ENCODE data around the gene SYPL1. TPM values are rescaled to one million over a fixed set of nuclear protein-coding genes. Genes with fewer than 3 reads are reported as not detected.

SYPL1 gene
- total and polyA plus RNA-seq, 9 of the 15 experiments (the other 6 are each of a cell fraction or from before 2014, with no cell fraction given): 23.8 to 214 (median 70.2) TPM

DNA sequence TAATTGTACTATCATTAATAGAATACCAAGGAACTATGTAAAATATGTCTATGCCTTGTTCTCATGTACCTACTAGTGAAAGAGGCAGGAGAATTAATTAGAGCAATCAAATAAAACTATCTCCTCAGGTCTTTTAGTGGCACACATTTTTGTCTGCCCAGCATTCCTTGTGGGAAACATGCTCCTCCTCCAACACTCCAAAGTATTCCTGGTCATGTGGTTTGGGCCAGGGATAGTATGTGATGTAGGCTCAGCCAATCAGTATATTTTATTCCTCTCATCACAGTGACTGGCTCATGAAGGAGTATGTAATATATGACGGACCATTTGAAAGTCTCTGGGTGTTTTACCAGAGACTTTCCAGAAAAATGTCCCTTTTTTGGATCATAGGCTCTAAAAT is 16.7 kb upstream of the SYPL1 start:
- intact Hi-C loops (cut with micrococcal nuclease): no loop called here
- TF ChIP-seq, protein P1, sequence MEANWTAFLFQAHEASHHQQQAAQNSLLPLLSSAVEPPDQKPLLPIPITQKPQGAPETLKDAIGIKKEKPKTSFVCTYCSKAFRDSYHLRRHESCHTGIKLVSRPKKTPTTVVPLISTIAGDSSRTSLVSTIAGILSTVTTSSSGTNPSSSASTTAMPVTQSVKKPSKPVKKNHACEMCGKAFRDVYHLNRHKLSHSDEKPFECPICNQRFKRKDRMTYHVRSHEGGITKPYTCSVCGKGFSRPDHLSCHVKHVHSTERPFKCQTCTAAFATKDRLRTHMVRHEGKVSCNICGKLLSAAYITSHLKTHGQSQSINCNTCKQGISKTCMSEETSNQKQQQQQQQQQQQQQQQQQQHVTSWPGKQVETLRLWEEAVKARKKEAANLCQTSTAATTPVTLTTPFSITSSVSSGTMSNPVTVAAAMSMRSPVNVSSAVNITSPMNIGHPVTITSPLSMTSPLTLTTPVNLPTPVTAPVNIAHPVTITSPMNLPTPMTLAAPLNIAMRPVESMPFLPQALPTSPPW (CRISPR knock-in tag; IDR thresholded peaks at IDR 0.05): no peak
- TF ChIP-seq FOXK2 (conservative IDR thresholded peaks at IDR 0.05 in 1 of 2, IDR thresholded peaks at IDR 0.05 in 1 of 2; ENCODE audit: low read depth in 2 of 2) (no peak), SAFB (IDR thresholded peaks at IDR 0.05; ENCODE audit: borderline replicate concordance, low read depth, low read length) (no peak), MAFF (IDR thresholded peaks at IDR 0.05; ENCODE audit: low read length) (no peak), SOX6 (IDR thresholded peaks at IDR 0.05) (no peak), STAG1 (CRISPR knock-in tag; IDR thresholded peaks at IDR 0.05; ENCODE audit: borderline replicate concordance) (no peak), DIDO1 (tag; IDR thresholded peaks at IDR 0.05; ENCODE audit: low read depth) (no peak), ZNF274 (IDR thresholded peaks at IDR 0.05; ENCODE audit: borderline replicate concordance, low read depth, low read length) (no peak), CCAR2 (IDR thresholded peaks at IDR 0.05; ENCODE audit: low read depth, low read length) (no peak), HLTF (IDR thresholded peaks at IDR 0.05) (no peak), ZNF408 (CRISPR knock-in tag; IDR thresholded peaks at IDR 0.05; ENCODE audit: low read depth) (no peak), ZNF644 (tag; IDR thresholded peaks at IDR 0.05; ENCODE audit: low read depth) (no peak), RHOXF2B (CRISPR knock-in tag; conservative IDR thresholded peaks at IDR 0.05) (no peak), EP300 (IDR thresholded peaks at IDR 0.05; ENCODE audit: low read length) (no peak), PCBP1 (IDR thresholded peaks at IDR 0.05; ENCODE audit: low read depth, low read length, poor library complexity, severe bottlenecking) (no peak), THRB (CRISPR knock-in tag; conservative IDR thresholded peaks at IDR 0.05) (no peak)
- TF ChIP-seq, protein P2, sequence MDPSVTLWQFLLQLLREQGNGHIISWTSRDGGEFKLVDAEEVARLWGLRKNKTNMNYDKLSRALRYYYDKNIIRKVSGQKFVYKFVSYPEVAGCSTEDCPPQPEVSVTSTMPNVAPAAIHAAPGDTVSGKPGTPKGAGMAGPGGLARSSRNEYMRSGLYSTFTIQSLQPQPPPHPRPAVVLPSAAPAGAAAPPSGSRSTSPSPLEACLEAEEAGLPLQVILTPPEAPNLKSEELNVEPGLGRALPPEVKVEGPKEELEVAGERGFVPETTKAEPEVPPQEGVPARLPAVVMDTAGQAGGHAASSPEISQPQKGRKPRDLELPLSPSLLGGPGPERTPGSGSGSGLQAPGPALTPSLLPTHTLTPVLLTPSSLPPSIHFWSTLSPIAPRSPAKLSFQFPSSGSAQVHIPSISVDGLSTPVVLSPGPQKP (CRISPR knock-in tag; IDR thresholded peaks at IDR 0.05): no peak

More for the DNA sequence above, 16.7 kb upstream of the SYPL1 start:
- Histone ChIP-seq H3K4me3 (no peak overlapping the region), H2AFZ (ENCODE audit: low read depth, low read length) (no peak overlapping the region), H3K27me3 (ENCODE audit: control insufficient read depth in 2 of 2, insufficient read depth in 2 of 2, low read length in 2 of 2) (peaks cover 24 to 31% of the 10 kb centered on the region in 2 experiments), H3K27ac (ENCODE audit: extremely low read depth, low read depth, low read length) (no peak overlapping the region), H3K9ac (ENCODE audit: insufficient read depth in 1 of 2, low read depth in 2 of 2, low read length in 2 of 2) (no peak overlapping the region), H3K36me3 (ENCODE audit: control insufficient read depth, insufficient read depth, low read length) (no peaks in the 10 kb centered on the region), H3K4me1 (replicated peaks in 1 of 2; ENCODE audit: control insufficient read depth in 2 of 2, insufficient read depth in 2 of 2, low read length in 2 of 2) (peaks cover 4 to 10% of the 10 kb centered on the region in 2 experiments; a peak in 2 of 5 replicates), H3K9me1 (ENCODE audit: control insufficient read depth, insufficient read depth, low read length) (no peaks in the 10 kb centered on the region), H4K20me1 (replicated peaks; ENCODE audit: control insufficient read depth, insufficient read depth, low read length) (no peaks in the 10 kb centered on the region), H3K9me3 (replicated peaks; ENCODE audit: control insufficient read depth, insufficient read depth, low read depth, low read length) (no peaks in the 10 kb centered on the region), H3K4me2 (ENCODE audit: insufficient read depth, low read length) (no peak overlapping the region), H3K79me2 (ENCODE audit: control insufficient read depth, insufficient read depth, low read length) (no peaks in the 10 kb centered on the region)
- DNase-seq (ENCODE audit: extremely low read depth in 1 of 4, low spot score in 3 of 4): no peak
- FAIRE-seq: no peak
- 5% methylated on average over 1 of the region's 1 CpG for WGBS (ENCODE audit: insufficient coverage, low coverage, missing lambda C conversion rate)
- BruUV-seq (replicated peaks): no TSS peak
- in situ Hi-C loops (cut with MboI): no loop called here
- ATAC-seq: no peak
- ChIA-PET POLR2A (no interaction called here), CTCF (ENCODE audit: low intra/inter-chr PET ratio) (no interaction called here)

Measured in K562 (cell line).